Colonic mucosa (tissue), 4 donors: ENCODE data around the gene PDE2A. TPM values are rescaled to one million over a fixed set of nuclear protein-coding genes. Genes with fewer than 3 reads are reported as not detected.
"Not testable (repeated sequence)": the region's sequence is repeated elsewhere in the genome, so short reads cannot be mapped to it uniquely, and the experiment has no call there.

ENCODE experiments used
- DNase-seq: peaks from one replicate; pipeline ENCODE4 v3.0.0-alpha.2; 2020
- H3K27ac ChIP-seq: fragments of 200-600 bp; one replicate; pipeline ENCODE4 v1.8.0; 2021
- H3K27me3 ChIP-seq: fragments of 200-600 bp; one replicate; pipeline ENCODE4 v1.8.0; 2021
- H3K36me3 ChIP-seq: fragments of 200-600 bp; one replicate; pipeline ENCODE4 v1.8.0; 2021
- H3K4me1 ChIP-seq: fragments of 200-600 bp; one replicate; pipeline ENCODE4 v1.8.0; 2021; ENCODE audit warnings: mild to moderate bottlenecking
- H3K4me3 ChIP-seq: fragments of 200-600 bp; one replicate; pipeline ENCODE4 v1.8.0; 2021
- H3K9ac ChIP-seq, 2 donors: one replicate each; pipeline ENCODE4 v1.7.0; 2013; ENCODE audit warnings: control low read depth in 2 of 2, low read depth in 2 of 2, low read length in 2 of 2
- H3K9me3 ChIP-seq: fragments of 200-600 bp; one replicate; pipeline ENCODE4 v1.8.0; 2021
- CTCF ChIP-seq: fragments of 200-600 bp; IDR thresholded peaks from one replicate; pipeline ENCODE4 v1.8.0; 2022; ENCODE audit warnings: antibody characterized with exemption, mild to moderate bottlenecking
- intact Hi-C: fragments of 100-400 bp; cut with DNase I; formaldehyde crosslinking; loops from one replicate; pipeline ENCODE4 v1.14.1; 2022
- total RNA-seq, 2 donors: library from RNA; stranded (reverse); fragmentation: NEBNext Ultra II Directional in 1 of 2; extraction: Animal tissue kit (Norgen Biotek cat#: 25700) in 1 of 2; gene quantifications; one replicate each; pipeline ENCODE4 v1.2.1, GENCODE V29; 2021
- donor health status: healthy.
- donor health status: DM: no; HTN: no; CAD: no.
- donor health status: DM: no; HTN: no; CAD: no.

Gene PDE2A
- total RNA-seq, 2 donors from 2014 or later, result 5.6 to 8.9 TPM

GRCh38 chr11:72575533-72576242, 98.5 kb downstream of the PDE2A start:
- no peak for TF ChIP-seq CTCF
- intact Hi-C loops, result no loop called here
- H3K27ac ChIP-seq, result no peak overlapping the region
- no peaks in the 10 kb centered on the region for H3K36me3 ChIP-seq
- no peak for DNase-seq
- no peaks in the 10 kb centered on the region for H3K27me3 ChIP-seq
- no peak overlapping the region for H3K9ac ChIP-seq
- no peaks in the 10 kb centered on the region for H3K4me1 ChIP-seq
- no peaks in the 10 kb centered on the region for H3K9me3 ChIP-seq
- H3K4me3 ChIP-seq, result no peak overlapping the region

GRCh38 chr11:72574548-72575460, 99.4 kb downstream of the PDE2A start:
- Histone ChIP-seq H3K36me3 (no peaks in the 10 kb centered on the region), H3K4me1 (no peaks in the 10 kb centered on the region), H3K4me3 (no peak overlapping the region), H3K9me3 (no peaks in the 10 kb centered on the region), H3K27me3 (no peaks in the 10 kb centered on the region), H3K27ac (no peak overlapping the region), H3K9ac (no peak overlapping the region)
- DNase-seq, result no peak
- intact Hi-C loops, result loop anchor here (5.0 kb wide), 1 partner anchor 93 kb away; no protein-coding TSS in a partner anchor
- TF ChIP-seq CTCF, result no peak

GRCh38 chr11:72573855-72574445, 100.3 kb downstream of the PDE2A start:
- Histone ChIP-seq H3K4me1 (no peaks in the 10 kb centered on the region), H3K9ac (no peak overlapping the region), H3K4me3 (no peak overlapping the region), H3K9me3 (no peaks in the 10 kb centered on the region), H3K27me3 (no peaks in the 10 kb centered on the region), H3K36me3 (no peaks in the 10 kb centered on the region), H3K27ac (no peak overlapping the region)
- intact Hi-C loops, result loop anchor here (5.0 kb wide), 1 partner anchor 92 kb away; no protein-coding TSS in a partner anchor
- no peak for TF ChIP-seq CTCF
- no peak for DNase-seq

GRCh38 chr11:72573072-72573854, 101.0 kb downstream of the PDE2A start:
- Histone ChIP-seq H3K4me3 (no peak overlapping the region), H3K27ac (no peak overlapping the region), H3K27me3 (no peaks in the 10 kb centered on the region), H3K9ac (no peak overlapping the region), H3K4me1 (no peaks in the 10 kb centered on the region), H3K9me3 (no peaks in the 10 kb centered on the region), H3K36me3 (no peaks in the 10 kb centered on the region)
- intact Hi-C loops, result loop anchor here (5.0 kb wide), 1 partner anchor 91 kb away; no protein-coding TSS in a partner anchor
- no peak for TF ChIP-seq CTCF
- DNase-seq, result no peak

GRCh38 chr11:72572540-72572939, 101.7 kb downstream of the PDE2A start:
- DNase-seq, H3K27ac ChIP-seq, H3K9ac ChIP-seq, H3K4me1 ChIP-seq, H3K36me3 ChIP-seq, H3K9me3 ChIP-seq, H3K4me3 ChIP-seq, H3K27me3 ChIP-seq: not testable (repeated sequence)
- intact Hi-C loops, result loop anchor here (5.0 kb wide), 1 partner anchor 90 kb away; no protein-coding TSS in a partner anchor
